Right lobe of liver (tissue), 6 donors: ENCODE measurements around the gene ARMH3. TPM values are rescaled to one million over a fixed set of nuclear protein-coding genes. Genes with fewer than 3 reads are reported as not detected.

ENCODE experiments used
- ATAC-seq, 4 donors: fragments of 200-7000 bp; cut with Tn5 transposase; one replicate each; pipeline ENCODE4 v1.9.1; 2020; ENCODE audit warnings: mild to moderate bottlenecking in 4 of 4, moderate library complexity in 4 of 4
- DNase-seq, 3 donors: peaks; one replicate each; pipeline ENCODE4 v3.0.0-alpha.2; 2020
- H3K27ac ChIP-seq, 3 donors: fragments of 200-600 bp; one replicate each; pipeline ENCODE4 v1.8.0; 2022
- H3K27me3 ChIP-seq, 2 donors: fragments of 200-600 bp; one replicate each; pipeline ENCODE4 v1.8.0; 2022
- H3K36me3 ChIP-seq, 4 donors: fragments of 200-600 bp; sonication (generic) in 1 of 4; one replicate each; pipeline versions ENCODE4 v1.5.1 to v1.8.0; 2017 to 2022; ENCODE audit warnings: control low read depth in 1 of 4
- H3K4me1 ChIP-seq, 4 donors: fragments of 200-600 bp; sonication (generic) in 1 of 4; one replicate each; pipeline versions ENCODE4 v1.5.1 to v1.8.0; 2017 to 2022; ENCODE audit warnings: control low read depth in 1 of 4
- H3K4me3 ChIP-seq, 3 donors: fragments of 200-600 bp; one replicate each; pipeline ENCODE4 v1.8.0; 2022
- H3K9me3 ChIP-seq, 4 donors: fragments of 200-600 bp; sonication (generic) in 1 of 4; one replicate each; pipeline versions ENCODE4 v1.5.1 to v1.8.0; 2017 to 2022; ENCODE audit warnings: control low read depth in 1 of 4
- CTCF ChIP-seq, 4 donors: fragments of 200-600 bp in 3 of 4; fragments of 450-650 bp in 1 of 4; IDR thresholded peaks; one replicate each; pipeline versions ENCODE4 v1.5.1 to v1.8.0; 2016 to 2022; ENCODE audit warnings: antibody characterized with exemption in 4 of 4, mild to moderate bottlenecking in 2 of 4
- POLR2A ChIP-seq: fragments of 450-650 bp; IDR thresholded peaks from one replicate; pipeline ENCODE4 v1.6.1; 2017; ENCODE audit warnings: antibody characterized with exemption, mild to moderate bottlenecking
- WGBS: methylation state at CpG from one replicate; pipeline ENCODE4 v1.1.6; 2018; ENCODE audit warnings: low coverage, low lambda C conversion rate; ENCODE audit not compliant: insufficient coverage; ENCODE audit errors: missing lambda C conversion rate; 5-methylcytosine and 5-hydroxymethylcytosine counted together
- intact Hi-C, 2 donors: fragments of 100-400 bp; cut with DNase I; formaldehyde crosslinking; loops; one replicate each; pipeline versions ENCODE4 v1.11.2 to v1.14.1; 2022
- total RNA-seq, 6 experiments: library from RNA; depleted of rRNA in 2 of 6; stranded (reverse); fragments of >200 nt in 2 of 6; fragmentation: NEBNext Ultra II Directional in 3 of 6; extraction: Animal tissue kit (Norgen Biotek cat#: 25700) in 3 of 6; gene quantifications; one replicate each; pipeline versions ENCODE4 v1.1.0 to v1.2.4, GENCODE V29; 2016 to 2023
- donor health status: DM: no; HTN: yes; CAD: no.
- donor health status: DM: no; HTN: no; CAD: no.
- donor health status: DM: no; HTN: no; CAD: no.
- donor health status: DM: no; HTN: yes; CAD: no.
- donor health status: DM: no; HTN: yes; CAD: no.

The ARMH3 gene
- total RNA-seq, 6 experiments from 2014 or later: 8.5 to 13.4 (median 11.6) TPM

- Histone ChIP-seq H3K27me3 (no peaks in the 10 kb centered on the region), H3K36me3 (no peaks in the 10 kb centered on the region), H3K4me1 (no peaks in the 10 kb centered on the region), H3K4me3 (no peak overlapping the region), H3K9me3 (no peaks in the 10 kb centered on the region), H3K27ac (no peak overlapping the region)
- TF ChIP-seq CTCF (IDR thresholded peaks at IDR 0.05): no peak
- no peak for TF ChIP-seq POLR2A
- ATAC-seq (no peak), DNase-seq (no peak)
- intact Hi-C loops: loop anchor here in 1 of 2 donors (10.0 kb wide), 1 partner anchor 124 kb away; no protein-coding TSS in a partner anchor
- 95% methylated on average over 2 of the region's 2 CpGs for WGBS
Measured at GRCh38 chr10:101881036-101881774, 174.8 kb downstream of the ARMH3 start.

GRCh38 chr10:101880232-101880573 lies 175.8 kb downstream of the ARMH3 start:
- Histone ChIP-seq H3K27me3 (no peaks in the 10 kb centered on the region), H3K9me3 (no peaks in the 10 kb centered on the region), H3K4me3 (no peak overlapping the region), H3K4me1 (no peaks in the 10 kb centered on the region), H3K27ac (no peak overlapping the region), H3K36me3 (no peaks in the 10 kb centered on the region)
- ATAC-seq (no peak), DNase-seq (no peak)
- intact Hi-C loops: loop anchor here in 1 of 2 donors (10.0 kb wide), 1 partner anchor 125 kb away; no protein-coding TSS in a partner anchor
- TF ChIP-seq CTCF (IDR thresholded peaks at IDR 0.05): no peak
- TF ChIP-seq POLR2A: no peak
- WGBS: 89% methylated on average over 1 of the region's 2 CpGs

- no peak for DNase-seq
- H3K27me3 ChIP-seq: no peaks in the 10 kb centered on the region
- intact Hi-C loops: loop anchor here in 1 of 2 donors (10.0 kb wide), 1 partner anchor 125 kb away; no protein-coding TSS in a partner anchor
Measured at GRCh38 chr10:101879456-101880231, 176.3 kb downstream of the ARMH3 start.

GRCh38 chr10:101878869-101879268 lies 177.1 kb downstream of the ARMH3 start:
- Histone ChIP-seq H3K9me3 (no peaks in the 10 kb centered on the region), H3K27me3 (no peaks in the 10 kb centered on the region), H3K4me1 (no peaks in the 10 kb centered on the region), H3K4me3 (no peak overlapping the region), H3K27ac (no peak overlapping the region), H3K36me3 (no peaks in the 10 kb centered on the region)
- no peak for DNase-seq
- intact Hi-C loops: no loop called here
- ATAC-seq: no peak
- WGBS: 96% methylated on average over 3 of the region's 3 CpGs
- TF ChIP-seq POLR2A (no peak), CTCF (IDR thresholded peaks at IDR 0.05) (no peak)

More at GRCh38 chr10:101879456-101880231, 176.3 kb downstream of the ARMH3 start:
- WGBS: 91% methylated on average over 12 of the region's 13 CpGs
- TF ChIP-seq CTCF (IDR thresholded peaks at IDR 0.05) (no peak), POLR2A (no peak)
- no peak overlapping the region for H3K4me3 ChIP-seq
- no peaks in the 10 kb centered on the region for H3K9me3 ChIP-seq
- H3K4me1 ChIP-seq: no peaks in the 10 kb centered on the region
- no peak overlapping the region for H3K27ac ChIP-seq
- no peaks in the 10 kb centered on the region for H3K36me3 ChIP-seq
- ATAC-seq: peak in 1 of 4 donors; percentile 61
